CD14-positive monocyte (primary cell): Measurements from ENCODE around the gene ASTN1. TPM values are rescaled to one million over a fixed set of nuclear protein-coding genes. Genes with fewer than 3 reads are reported as not detected.

Source experiments
- DNase-seq, 3 donors: peaks; one replicate each; pipeline ENCODE4 v3.0.0-alpha.2; 2011 to 2022
- H2AFZ ChIP-seq: 2 replicates; pipeline ENCODE4 v1.6.0; 2012; ENCODE audit warnings: mild to moderate bottlenecking, low read depth, low read length, inconsistent platforms; ENCODE audit not compliant: insufficient read depth, poor library complexity, severe bottlenecking
- H3K27ac ChIP-seq, 2 donors: 1 replicate in 1 of 2; 2 replicates in 1 of 2; pipeline ENCODE4 v1.5.1; 2012 to 2013; ENCODE audit warnings: low read length in 2 of 2, control low read depth in 1 of 2, inconsistent platforms in 1 of 2, low read depth in 1 of 2, mild to moderate bottlenecking in 1 of 2
- H3K27me3 ChIP-seq, 2 donors: one replicate each; pipeline versions ENCODE4 v1.6.0 to v1.6.1; 2011 to 2013; ENCODE audit warnings: low read length in 2 of 2; ENCODE audit not compliant: control insufficient read depth in 2 of 2, insufficient read depth in 2 of 2
- H3K36me3 ChIP-seq, 2 donors: replicated peaks in 1 of 2; 1 replicate in 1 of 2; 2 replicates in 1 of 2; pipeline versions ENCODE4 v1.5.1 to v1.6.1; 2012 to 2013; ENCODE audit warnings: low read length in 2 of 2, control low read depth in 1 of 2, inconsistent platforms in 1 of 2, mild to moderate bottlenecking in 1 of 2; ENCODE audit not compliant: insufficient read depth in 2 of 2, control insufficient read depth in 1 of 2
- H3K4me1 ChIP-seq, 2 donors: 1 replicate in 1 of 2; 2 replicates in 1 of 2; pipeline versions ENCODE4 v1.5.1 to v1.6.1; 2012 to 2013; ENCODE audit warnings: low read length in 2 of 2, control low read depth in 1 of 2, inconsistent platforms in 1 of 2, mild to moderate bottlenecking in 1 of 2, moderate library complexity in 1 of 2; ENCODE audit not compliant: insufficient read depth in 2 of 2, control insufficient read depth in 1 of 2
- H3K4me2 ChIP-seq: replicated peaks from 2 replicates; pipeline ENCODE3; 2012; ENCODE audit warnings: low read length, moderate library complexity, mild to moderate bottlenecking; ENCODE audit not compliant: poor library complexity, severe bottlenecking; ENCODE audit errors: extremely low read depth
- H3K4me3 ChIP-seq, 3 experiments: fragments of 200-600 bp in 1 of 3; sonication (generic) in 1 of 3; replicated peaks in 1 of 3; 1 replicate in 2 of 3; 2 replicates in 1 of 3; pipeline ENCODE4 v1.5.1; 2011 to 2013; ENCODE audit warnings: low read length in 3 of 3, mild to moderate bottlenecking in 3 of 3, control low read depth in 2 of 3, low read depth in 2 of 3, inconsistent platforms in 1 of 3, moderate library complexity in 1 of 3
- H3K79me2 ChIP-seq: 2 replicates; pipeline ENCODE4 v1.6.0; 2012; ENCODE audit warnings: mild to moderate bottlenecking, control low read depth, inconsistent platforms, low read length, moderate library complexity; ENCODE audit not compliant: insufficient read depth
- H3K9ac ChIP-seq: 2 replicates; pipeline ENCODE4 v1.6.0; 2017; ENCODE audit warnings: low read length, mild to moderate bottlenecking; ENCODE audit not compliant: insufficient read depth, poor library complexity, severe bottlenecking
- H3K9me3 ChIP-seq, 2 donors: replicated peaks in 1 of 2; 1 replicate in 1 of 2; 2 replicates in 1 of 2; pipeline versions ENCODE4 v1.5.1 to v1.6.1; 2012 to 2013; ENCODE audit warnings: low read length in 2 of 2, control low read depth in 1 of 2; ENCODE audit not compliant: control insufficient read depth in 1 of 2, insufficient read depth in 1 of 2
- H4K20me1 ChIP-seq: 2 replicates; pipeline ENCODE4 v1.6.0; 2012; ENCODE audit warnings: mild to moderate bottlenecking, low read length, control low read depth, moderate library complexity; ENCODE audit not compliant: insufficient read depth
- H3K27ac Mint-ChIP-seq, 7 donors: one replicate each; pipeline ENCODE4 v1.8.0; 2020; ENCODE audit warnings: mild to moderate bottlenecking in 7 of 7, mixed read lengths in 7 of 7, moderate library complexity in 6 of 7, inconsistent platforms in 2 of 7
- H3K27me3 Mint-ChIP-seq, 3 donors: one replicate each; pipeline ENCODE4 v1.8.0; 2021 to 2022; ENCODE audit warnings: low read depth in 3 of 3, mild to moderate bottlenecking in 3 of 3, mixed read lengths in 3 of 3, moderate library complexity in 3 of 3, inconsistent platforms in 1 of 3
- H3K36me3 Mint-ChIP-seq, 2 donors: one replicate each; pipeline ENCODE4 v1.8.0; 2020; ENCODE audit warnings: mixed read lengths in 2 of 2, inconsistent platforms in 1 of 2, mild to moderate bottlenecking in 1 of 2
- H3K4me1 Mint-ChIP-seq: one replicate; pipeline ENCODE4 v1.8.0; 2020; ENCODE audit warnings: mild to moderate bottlenecking, mixed read lengths
- H3K4me3 Mint-ChIP-seq, 2 donors: one replicate each; pipeline ENCODE4 v1.8.0; 2020; ENCODE audit warnings: mild to moderate bottlenecking in 2 of 2, mixed read lengths in 2 of 2, moderate library complexity in 1 of 2
- H3K9me3 Mint-ChIP-seq, 7 donors: one replicate each; pipeline ENCODE4 v1.8.0; 2020 to 2022; ENCODE audit warnings: mixed read lengths in 7 of 7, mild to moderate bottlenecking in 6 of 7, moderate library complexity in 6 of 7, inconsistent platforms in 2 of 7
- CTCF ChIP-seq: fragments of 200-600 bp; IDR thresholded peaks from one replicate; pipeline ENCODE4 v1.8.0; 2022; ENCODE audit warnings: antibody characterized with exemption, mild to moderate bottlenecking
- WGBS: methylation state at CpG from one replicate; pipeline ENCODE4 v1.1.5; 2013; ENCODE audit warnings: missing lambda C conversion rate; ENCODE audit not compliant: insufficient coverage; 5-methylcytosine and 5-hydroxymethylcytosine counted together
- intact Hi-C, 2 donors: fragments of 100-400 bp; cut with micrococcal nuclease; formaldehyde crosslinking; loops; one replicate each; pipeline versions ENCODE4 v1.15.0 to v1.15.1; 2023
- polyA plus RNA-seq, 3 donors: library from polyadenylated mRNA; depleted of rRNA in 1 of 3; unstranded in 2 of 3; stranded (reverse) in 1 of 3; fragments of 300-500 nt in 2 of 3; fragments of >200 nt in 1 of 3; fragmentation: Illumina TruSeq in 2 of 3; gene quantifications; 1 replicate in 2 of 3; 2 replicates in 1 of 3; pipeline ENCODE4 v1.2.3, GENCODE V29; 2012 to 2021

ASTN1 gene
- polyA plus RNA-seq, 3 donors, result not detected

GRCh38 chr1:177210071-177210470, 45.6 kb upstream of the ASTN1 start:
- no peaks in the 10 kb centered on the region for H3K36me3 Mint-ChIP-seq
- Histone ChIP-seq H3K4me3 (no peak overlapping the region), H3K79me2 (no peaks in the 10 kb centered on the region), H4K20me1 (no peaks in the 10 kb centered on the region), H3K9me3 (no peaks in the 10 kb centered on the region), H3K4me2 (no peak overlapping the region), H3K27ac (no peak overlapping the region), H3K4me1 (no peaks in the 10 kb centered on the region), H2AFZ (no peak overlapping the region), H3K9ac (no peak overlapping the region), H3K27me3 (no peaks in the 10 kb centered on the region), H3K36me3 (no peaks in the 10 kb centered on the region)
- TF ChIP-seq CTCF, result no peak
- no peak for DNase-seq
- peaks cover 1 to 13% (median 3%) of the 10 kb centered on the region in 7 donors for H3K9me3 Mint-ChIP-seq
- H3K4me1 Mint-ChIP-seq, result no peaks in the 10 kb centered on the region
- H3K4me3 Mint-ChIP-seq, result no peak overlapping the region
- intact Hi-C loops, result no loop called here
- peaks cover 0 to 2% (median 0%) of the 10 kb centered on the region in 3 donors for H3K27me3 Mint-ChIP-seq
- no peak overlapping the region for H3K27ac Mint-ChIP-seq

GRCh38 chr1:177209357-177209756, 44.8 kb upstream of the ASTN1 start:
- intact Hi-C loops, result no loop called here
- Histone ChIP-seq H3K4me1 (no peaks in the 10 kb centered on the region), H2AFZ (no peak overlapping the region), H3K27me3 (no peaks in the 10 kb centered on the region), H3K9ac (no peak overlapping the region), H4K20me1 (no peaks in the 10 kb centered on the region), H3K27ac (no peak overlapping the region), H3K79me2 (no peaks in the 10 kb centered on the region), H3K4me2 (no peak overlapping the region), H3K4me3 (no peak overlapping the region), H3K9me3 (no peaks in the 10 kb centered on the region), H3K36me3 (no peaks in the 10 kb centered on the region)
- Mint-ChIP-seq H3K9me3 (peaks cover 0 to 13% (median 3%) of the 10 kb centered on the region in 7 donors), H3K27me3 (peaks cover 0 to 2% (median 0%) of the 10 kb centered on the region in 3 donors), H3K27ac (no peak overlapping the region), H3K4me1 (no peaks in the 10 kb centered on the region), H3K36me3 (no peaks in the 10 kb centered on the region), H3K4me3 (no peak overlapping the region)
- TF ChIP-seq CTCF, result no peak
- no peak for DNase-seq
- WGBS, result 82% methylated on average over 2 of the region's 3 CpGs
